CD4-positive, alpha-beta T cell treated with Interleukin-1 beta for 1 hour (primary cell): ENCODE data around the gene PCSK2.

Source experiments
- DNase-seq, 2 donors: peaks; one replicate each; pipeline ENCODE4 v3.0.0-alpha.2; 2020 to 2022

PCSK2 gene

GRCh38 chr20:17343656-17344452 is 117.0 kb downstream of the PCSK2 start:
- no peak for DNase-seq

- DNase-seq: no peak
Observed at GRCh38 chr20:17344790-17345189, 118.0 kb downstream of the PCSK2 start.

GRCh38 chr20:17345321-17345720 is 118.5 kb downstream of the PCSK2 start:
- DNase-seq: no peak

GRCh38 chr20:17350321-17350720 is 123.5 kb downstream of the PCSK2 start:
- DNase-seq: no peak

- DNase-seq: no peak
Observed at GRCh38 chr20:17357238-17357637, 130.4 kb downstream of the PCSK2 start.

GRCh38 chr20:17358854-17359253 is 132.0 kb downstream of the PCSK2 start:
- no peak for DNase-seq

GRCh38 chr20:17364681-17365080 is 137.8 kb downstream of the PCSK2 start:
- DNase-seq: no peak

GRCh38 chr20:17365831-17366230 is 139.0 kb downstream of the PCSK2 start:
- DNase-seq: no peak

- DNase-seq: no peak
Observed at GRCh38 chr20:17369506-17369905, 142.7 kb downstream of the PCSK2 start.

GRCh38 chr20:17372806-17373440 is 146.1 kb downstream of the PCSK2 start:
- no peak for DNase-seq

- no peak for DNase-seq
Observed at GRCh38 chr20:17374086-17374485, 147.2 kb downstream of the PCSK2 start.

- DNase-seq: no peak
Observed at GRCh38 chr20:17376031-17376430, 149.2 kb downstream of the PCSK2 start.

GRCh38 chr20:17377231-17377630 is 150.4 kb downstream of the PCSK2 start:
- DNase-seq: no peak

GRCh38 chr20:17379651-17380050 is 152.8 kb downstream of the PCSK2 start:
- DNase-seq: no peak

- no peak for DNase-seq
Observed at GRCh38 chr20:17380801-17381200, 154.0 kb downstream of the PCSK2 start.

- no peak for DNase-seq
Observed at GRCh38 chr20:17381724-17382123, 154.9 kb downstream of the PCSK2 start.

- DNase-seq: no peak
Observed at GRCh38 chr20:17385798-17386197, 159.0 kb downstream of the PCSK2 start.

- DNase-seq: no peak
Observed at GRCh38 chr20:17390655-17391054, 163.8 kb downstream of the PCSK2 start.

- DNase-seq: no peak
Observed at GRCh38 chr20:17391127-17391771, 164.4 kb downstream of the PCSK2 start.

- no peak for DNase-seq
Observed at GRCh38 chr20:17394411-17394810, 167.6 kb downstream of the PCSK2 start.

GRCh38 chr20:17395729-17396128 is 168.9 kb downstream of the PCSK2 start:
- no peak for DNase-seq

- DNase-seq: no peak
Observed at GRCh38 chr20:17399303-17399985, 172.6 kb downstream of the PCSK2 start.

- no peak for DNase-seq
Observed at GRCh38 chr20:17403461-17403860, 176.6 kb downstream of the PCSK2 start.
